Mesenteric fat pad (tissue), 1 donor: ENCODE data around the gene SETD1A. TPM values are rescaled to one million over a fixed set of nuclear protein-coding genes. Genes with fewer than 3 reads are reported as not detected.
"Not testable (repeated sequence)": the region's sequence is repeated elsewhere in the genome, so short reads cannot be mapped to it uniquely, and the experiment has no call there.

Experiments used
- DNase-seq: peaks from one replicate; pipeline ENCODE4 v3.0.0-alpha.2; 2020; ENCODE audit warnings: low spot score
- total RNA-seq: library from RNA; stranded (reverse); fragmentation: NEBNext Ultra II Directional; extraction: Animal tissue kit (Norgen Biotek cat#: 25700); gene quantifications from one replicate; pipeline ENCODE4 v1.2.1, GENCODE V29; 2021
- donor health status: DM: yes; HTN: yes; CAD: no.

The SETD1A gene
- total RNA-seq, 1 donor from 2014 or later: 18.5 TPM

- DNase-seq: no peak
These were observed 29.2 kb upstream of the SETD1A start for GRCh38 chr16:30928390-30928789.

- DNase-seq: no peak
These were observed 28.4 kb upstream of the SETD1A start for GRCh38 chr16:30929167-30929566.

- no peak for DNase-seq
These were observed 27.4 kb upstream of the SETD1A start for GRCh38 chr16:30930160-30930571.

- no peak for DNase-seq
These were observed 26.4 kb upstream of the SETD1A start for GRCh38 chr16:30931068-30931650.

GRCh38 chr16:30934827-30935557, 22.6 kb upstream of the SETD1A start:
- DNase-seq: no peak

GRCh38 chr16:30937692-30938091, 19.9 kb upstream of the SETD1A start:
- DNase-seq: no peak

- DNase-seq: not testable (repeated sequence)
These were observed 18.0 kb upstream of the SETD1A start for GRCh38 chr16:30939571-30939970.

- DNase-seq: no peak
These were observed 15.7 kb upstream of the SETD1A start for GRCh38 chr16:30941600-30942425.

GRCh38 chr16:30942426-30942806, 15.1 kb upstream of the SETD1A start:
- DNase-seq: no peak

- no peak for DNase-seq
These were observed 13.2 kb upstream of the SETD1A start for GRCh38 chr16:30944352-30944751.

- no peak for DNase-seq
These were observed 10.6 kb upstream of the SETD1A start for GRCh38 chr16:30946671-30947540.

GRCh38 chr16:30947541-30947858, 10.1 kb upstream of the SETD1A start:
- no peak for DNase-seq

GRCh38 chr16:30947859-30948666, 9.5 kb upstream of the SETD1A start:
- no peak for DNase-seq

- no peak for DNase-seq
These were observed 8.6 kb upstream of the SETD1A start, which contains the start of gene ORAI3 for GRCh38 chr16:30948667-30949649. TSS of gene ORAI3 (plus strand) at chr16:30949068. CDS start at chr16:30949290, 222 bp downstream.

GRCh38 chr16:30949650-30950515, 7.7 kb upstream of the SETD1A start:
- peak; percentile 93 for DNase-seq

GRCh38 chr16:30950516-30951065, 7.0 kb upstream of the SETD1A start:
- DNase-seq: no peak

- no peak for DNase-seq
These were observed 6.4 kb upstream of the SETD1A start for GRCh38 chr16:30951193-30951592.

GRCh38 chr16:30951750-30952149, 5.8 kb upstream of the SETD1A start:
- DNase-seq: no peak
